Measurements from ENCODE around the gene C19orf44. TPM values are rescaled to one million over a fixed set of nuclear protein-coding genes. Genes with fewer than 3 reads are reported as not detected.

C19orf44 gene
- total RNA-seq, 4 donors from 2014 or later, result 2.7 to 7.4 (median 6.5) TPM

- Histone ChIP-seq H3K9me3 (no peaks in the 10 kb centered on the region), H3K36me3 (peaks cover 100% of the 10 kb centered on the region), H3K4me1 (no peaks in the 10 kb centered on the region), H3K27ac (no peak overlapping the region), H3K4me3 (no peak overlapping the region), H3K27me3 (no peaks in the 10 kb centered on the region)
- DNase-seq (ENCODE audit: low spot score in 2 of 2), result peak in 1 of 2 donors; percentile 50
- WGBS, result 94% methylated on average over 18 of the region's 25 CpGs
- no peak for TF ChIP-seq POLR2AphosphoS5 (IDR thresholded peaks at IDR 0.05)
- TF ChIP-seq CTCF (IDR thresholded peaks at IDR 0.05), result no peak
- no peak for TF ChIP-seq EP300 (IDR thresholded peaks at IDR 0.05)
- TF ChIP-seq POLR2A (IDR thresholded peaks at IDR 0.05), result no peak
Observed at GRCh38 chr19:16522559-16523377, 26.6 kb downstream of the C19orf44 start.

GRCh38 chr19:16524991-16525734 is 29.0 kb downstream of the C19orf44 start:
- H3K36me3 ChIP-seq, result peaks cover 100% of the 10 kb centered on the region
- no peaks in the 10 kb centered on the region for H3K4me1 ChIP-seq
- no peak overlapping the region for H3K27ac ChIP-seq
- WGBS, result 96% methylated on average over 45 of the region's 54 CpGs
- TF ChIP-seq POLR2A (IDR thresholded peaks at IDR 0.05) (no peak), CTCF (IDR thresholded peaks at IDR 0.05) (no peak), POLR2AphosphoS5 (IDR thresholded peaks at IDR 0.05) (no peak), EP300 (IDR thresholded peaks at IDR 0.05) (no peak)
- no peak overlapping the region for H3K4me3 ChIP-seq
- H3K9me3 ChIP-seq, result no peaks in the 10 kb centered on the region
- DNase-seq (ENCODE audit: low spot score in 2 of 2), result peak in 1 of 2 donors; percentile 59
- H3K27me3 ChIP-seq, result no peaks in the 10 kb centered on the region

GRCh38 chr19:16525751-16526481 is 29.7 kb downstream of the C19orf44 start:
- peak overlapping the region; percentile 16 for H3K27ac ChIP-seq
- H3K9me3 ChIP-seq, result no peaks in the 10 kb centered on the region
- 97% methylated on average over 18 of the region's 29 CpGs for WGBS
- H3K4me3 ChIP-seq, result no peak overlapping the region
- no peaks in the 10 kb centered on the region for H3K4me1 ChIP-seq
- H3K36me3 ChIP-seq, result peaks cover 100% of the 10 kb centered on the region
- peak in 1 of 2 donors; percentile 44 for DNase-seq (ENCODE audit: low spot score in 2 of 2)
- H3K27me3 ChIP-seq, result no peaks in the 10 kb centered on the region
- TF ChIP-seq POLR2AphosphoS5 (IDR thresholded peaks at IDR 0.05) (no peak), POLR2A (IDR thresholded peaks at IDR 0.05) (no peak), EP300 (IDR thresholded peaks at IDR 0.05) (no peak), CTCF (IDR thresholded peaks at IDR 0.05) (no peak)

GRCh38 chr19:16527334-16527935 is 31.2 kb downstream of the C19orf44 start:
- TF ChIP-seq POLR2A (IDR thresholded peaks at IDR 0.05) (no peak), POLR2AphosphoS5 (IDR thresholded peaks at IDR 0.05) (no peak), EP300 (IDR thresholded peaks at IDR 0.05) (no peak), CTCF (IDR thresholded peaks at IDR 0.05) (no peak)
- peaks cover 100% of the 10 kb centered on the region for H3K36me3 ChIP-seq
- H3K27ac ChIP-seq, result peak overlapping the region; percentile 69
- H3K4me3 ChIP-seq, result no peak overlapping the region
- no peaks in the 10 kb centered on the region for H3K9me3 ChIP-seq
- DNase-seq (ENCODE audit: low spot score in 2 of 2), result no peak
- H3K27me3 ChIP-seq, result no peaks in the 10 kb centered on the region
- 64% methylated on average over 7 of the region's 14 CpGs for WGBS
- no peaks in the 10 kb centered on the region for H3K4me1 ChIP-seq

All from suprapubic skin (tissue), 4 donors.